Measurements from ENCODE around the gene FRMD4B.
"Not testable (repeated sequence)": the region's sequence is repeated elsewhere in the genome, so short reads cannot be mapped to it uniquely, and the experiment has no call there.

Gene FRMD4B

GRCh38 chr3:69283913-69284611 is 101.8 kb downstream of the FRMD4B start:
- intact Hi-C loops (cut with DNase I; ENCODE audit: low total_unique reads): no loop called here
- no peak overlapping the region for H3K27ac ChIP-seq
- H3K9me3 ChIP-seq: no peaks in the 10 kb centered on the region
- no peak overlapping the region for H3K4me3 ChIP-seq
- no peaks in the 10 kb centered on the region for H3K27me3 ChIP-seq
- no peak for TF ChIP-seq CTCF (IDR thresholded peaks at IDR 0.05)
- no peaks in the 10 kb centered on the region for H3K4me1 ChIP-seq
- no peaks in the 10 kb centered on the region for H3K36me3 ChIP-seq
- no peak for DNase-seq

GRCh38 chr3:69283496-69283895 is 102.4 kb downstream of the FRMD4B start:
- no peak for TF ChIP-seq CTCF (IDR thresholded peaks at IDR 0.05)
- intact Hi-C loops (cut with DNase I; ENCODE audit: low total_unique reads): no loop called here

GRCh38 chr3:69282181-69282580 is 103.7 kb downstream of the FRMD4B start:
- no peak for TF ChIP-seq CTCF (IDR thresholded peaks at IDR 0.05)
- Histone ChIP-seq H3K27ac (no peak overlapping the region), H3K36me3 (no peaks in the 10 kb centered on the region), H3K27me3 (no peaks in the 10 kb centered on the region), H3K4me1 (no peaks in the 10 kb centered on the region), H3K4me3 (no peak overlapping the region), H3K9me3 (no peaks in the 10 kb centered on the region)
- no peak for DNase-seq
- intact Hi-C loops (cut with DNase I; ENCODE audit: low total_unique reads): no loop called here

More at GRCh38 chr3:69283496-69283895, 102.4 kb downstream of the FRMD4B start:
- Histone ChIP-seq H3K4me3 (no peak overlapping the region), H3K36me3 (no peaks in the 10 kb centered on the region), H3K27ac (no peak overlapping the region), H3K9me3 (no peaks in the 10 kb centered on the region), H3K4me1 (no peaks in the 10 kb centered on the region), H3K27me3 (no peaks in the 10 kb centered on the region)
- no peak for DNase-seq

- DNase-seq, H3K27ac ChIP-seq, H3K9me3 ChIP-seq: not testable (repeated sequence)
Observed at GRCh38 chr3:69277403-69277802, 108.5 kb downstream of the FRMD4B start.

GRCh38 chr3:69276884-69277283 is 109.0 kb downstream of the FRMD4B start:
- no peak for DNase-seq
- H3K4me3 ChIP-seq: no peak overlapping the region
- no peaks in the 10 kb centered on the region for H3K27me3 ChIP-seq
- H3K9me3 ChIP-seq: no peaks in the 10 kb centered on the region
- H3K36me3 ChIP-seq: no peaks in the 10 kb centered on the region
- intact Hi-C loops (cut with DNase I; ENCODE audit: low total_unique reads): no loop called here
- TF ChIP-seq CTCF (IDR thresholded peaks at IDR 0.05): no peak
- no peaks in the 10 kb centered on the region for H3K4me1 ChIP-seq
- H3K27ac ChIP-seq: no peak overlapping the region

More at GRCh38 chr3:69277403-69277802, 108.5 kb downstream of the FRMD4B start:
- H3K4me3 ChIP-seq; H3K4me1 ChIP-seq; H3K27me3 ChIP-seq; H3K36me3 ChIP-seq; intact Hi-C loops (cut with DNase I; ENCODE audit: low total_unique reads): not testable (repeated sequence)

GRCh38 chr3:69276191-69276590 is 109.7 kb downstream of the FRMD4B start:
- H3K4me1 ChIP-seq; H3K4me3 ChIP-seq; DNase-seq; H3K27me3 ChIP-seq; intact Hi-C loops (cut with DNase I; ENCODE audit: low total_unique reads); H3K9me3 ChIP-seq; H3K27ac ChIP-seq; H3K36me3 ChIP-seq: not testable (repeated sequence)

GRCh38 chr3:69273896-69274295 is 112.0 kb downstream of the FRMD4B start:
- Histone ChIP-seq H3K27ac (no peak overlapping the region), H3K4me3 (no peak overlapping the region), H3K27me3 (no peaks in the 10 kb centered on the region), H3K4me1 (no peaks in the 10 kb centered on the region), H3K9me3 (no peaks in the 10 kb centered on the region), H3K36me3 (no peaks in the 10 kb centered on the region)
- intact Hi-C loops (cut with DNase I; ENCODE audit: low total_unique reads): no loop called here
- TF ChIP-seq CTCF (IDR thresholded peaks at IDR 0.05): no peak
- DNase-seq: no peak
